A673 (cell line): Measurements from ENCODE around the gene NTRK3. TPM values are rescaled to one million over a fixed set of nuclear protein-coding genes. Genes with fewer than 3 reads are reported as not detected.

Experiments used
- BruUV-seq: library from RNA; stranded (reverse); fragments of 400-500 nt; replicated peaks from 2 replicates; lab custom pipeline; 2021; lab: Mats Ljungman, UMichigan
- CTCF ChIA-PET: fragments of 300-600 bp; sonication (Branson Sonifier 250); formaldehyde crosslinking; loops from one replicate; lab custom pipeline; 2022; ENCODE audit warnings: antibody characterized with exemption; lab: Charles Lee
- POLR2A ChIA-PET: fragments of 300-600 bp; sonication (Branson Sonifier 250); formaldehyde crosslinking; loops from one replicate; lab custom pipeline; 2022; ENCODE audit warnings: antibody characterized with exemption; ENCODE audit not compliant: low non-redundant PET; lab: Charles Lee
- DNase-seq: peaks from one replicate; pipeline ENCODE4 v3.0.0-alpha.2; 2015; ENCODE audit warnings: low spot score
- H3K27ac ChIP-seq: fragments of 200-600 bp; sonication (generic); 2 replicates; pipeline ENCODE4 v1.5.1; 2016; ENCODE audit warnings: mixed run types, low read depth, mild to moderate bottlenecking, mixed read lengths, antibody characterized with exemption, low read length; ENCODE audit not compliant: poor library complexity, severe bottlenecking
- H3K27me3 ChIP-seq: fragments of 200-600 bp; sonication (generic); replicated peaks from 2 replicates; pipeline ENCODE4 v1.6.1; 2017; ENCODE audit warnings: mixed run types, low read depth, mild to moderate bottlenecking, mixed read lengths, antibody characterized with exemption, low read length; ENCODE audit not compliant: insufficient read depth, poor library complexity
- H3K36me3 ChIP-seq: fragments of 200-600 bp; sonication (generic); 2 replicates; pipeline ENCODE4 v1.6.1; 2016; ENCODE audit warnings: mixed run types, mild to moderate bottlenecking, mixed read lengths, antibody characterized with exemption, low read length; ENCODE audit not compliant: insufficient read depth, poor library complexity, severe bottlenecking
- H3K4me1 ChIP-seq: fragments of 200-600 bp; sonication (generic); 2 replicates; pipeline ENCODE4 v1.6.1; 2017; ENCODE audit warnings: mixed run types, mild to moderate bottlenecking, mixed read lengths, antibody characterized with exemption, low read length; ENCODE audit not compliant: insufficient read depth, poor library complexity, severe bottlenecking
- H3K4me3 ChIP-seq: fragments of 200-600 bp; sonication (generic); 2 replicates; pipeline ENCODE4 v1.5.1; 2016; ENCODE audit warnings: low read depth, mixed run types, mild to moderate bottlenecking, mixed read lengths, low read length; ENCODE audit not compliant: poor library complexity, severe bottlenecking
- H3K9me3 ChIP-seq: fragments of 200-600 bp; sonication (generic); 2 replicates; pipeline ENCODE4 v1.6.1; 2016; ENCODE audit warnings: mixed run types, low read depth, mild to moderate bottlenecking, mixed read lengths, antibody characterized with exemption, low read length; ENCODE audit not compliant: poor library complexity, severe bottlenecking
- CTCF ChIP-seq: fragments of 300-800, 200-600 bp; sonication (generic); conservative IDR thresholded peaks from 2 replicates; pipeline ENCODE4 v1.5.1; 2017; ENCODE audit warnings: low read depth, mild to moderate bottlenecking, antibody characterized with exemption, low read length, moderate library complexity, mixed read lengths
- EZH2 ChIP-seq: fragments of 200-600 bp; sonication (generic); IDR thresholded peaks from 2 replicates; pipeline ENCODE4 v1.6.1; 2017; ENCODE audit warnings: borderline replicate concordance, low read depth, mild to moderate bottlenecking, mixed read lengths, antibody characterized with exemption, low read length; ENCODE audit not compliant: poor library complexity, severe bottlenecking
- intact Hi-C: fragments of 100-400 bp; cut with micrococcal nuclease; formaldehyde crosslinking; loops from one replicate; pipeline ENCODE4 v1.10.0; 2022; ENCODE audit not compliant: unreplicated experiment
- total RNA-seq: library from RNA; stranded (reverse); gene quantifications from 2 replicates; pipeline ENCODE4 v1.2.3, GENCODE V29; 2021

Gene NTRK3
- total RNA-seq, 1 experiment from 2014 or later: not detected

GRCh38 chr15:87816811-87817210 lies 439.7 kb downstream of the NTRK3 start:
- BruUV-seq: no TSS peak
- Histone ChIP-seq H3K27me3 (no peaks in the 10 kb centered on the region), H3K9me3 (no peaks in the 10 kb centered on the region), H3K36me3 (no peaks in the 10 kb centered on the region), H3K4me3 (no peak overlapping the region), H3K4me1 (no peaks in the 10 kb centered on the region), H3K27ac (no peak overlapping the region)
- POLR2A ChIA-PET: no interaction called here
- CTCF ChIA-PET: no interaction called here
- TF ChIP-seq EZH2 (no peak), CTCF (no peak)
- DNase-seq: no peak
- intact Hi-C loops: no loop called here

DNA sequence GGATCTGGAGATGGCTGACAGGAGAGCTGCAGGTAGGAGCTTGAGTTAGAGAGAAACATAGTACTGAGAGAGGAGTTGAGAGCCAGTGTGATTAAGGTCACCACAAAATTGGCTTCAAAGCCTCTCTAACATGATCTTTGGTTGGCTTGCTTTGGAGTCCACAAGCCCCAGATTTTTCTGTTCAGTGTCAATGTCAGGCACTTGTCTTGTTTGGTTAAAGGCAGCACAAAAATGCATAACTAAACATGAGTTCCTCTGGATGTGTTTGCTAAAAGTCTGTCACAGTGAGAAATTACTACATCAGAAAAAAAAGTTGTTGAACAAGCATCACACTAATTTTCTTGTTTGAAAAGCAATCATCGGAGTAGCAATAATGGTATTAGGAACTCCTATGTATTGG lies 440.5 kb downstream of the NTRK3 start:
- intact Hi-C loops: no loop called here
- H3K4me1 ChIP-seq: no peaks in the 10 kb centered on the region
- no TSS peak for BruUV-seq
- TF ChIP-seq CTCF (no peak), EZH2 (no peak)
- no peaks in the 10 kb centered on the region for H3K9me3 ChIP-seq
- no peak overlapping the region for H3K4me3 ChIP-seq
- ChIA-PET POLR2A (no interaction called here), CTCF (no interaction called here)
- no peaks in the 10 kb centered on the region for H3K27me3 ChIP-seq
- DNase-seq: no peak
- H3K36me3 ChIP-seq: no peaks in the 10 kb centered on the region
- H3K27ac ChIP-seq: no peak overlapping the region

Other genes starting within 250 kb of the NTRK3 start
- 41.4 and 44.2 TPM in 2 replicates for gene MRPL46, start 210.6 kb upstream of the NTRK3 start, total RNA-seq
- 84.3 and 90.0 TPM in 2 replicates for gene MRPS11, start 211.0 kb upstream of the NTRK3 start, total RNA-seq